HG03558 (cell line): Measurements from ENCODE around the gene TOB1.

Source experiments
- ATAC-seq: cut with Tn5 transposase; IDR thresholded peaks from one replicate; pipeline ENCODE4 v1.9.1; 2021; ENCODE audit warnings: moderate number of reproducible peaks; ENCODE audit not compliant: unreplicated experiment; ENCODE audit errors: extremely low read depth

The TOB1 gene, protein sequence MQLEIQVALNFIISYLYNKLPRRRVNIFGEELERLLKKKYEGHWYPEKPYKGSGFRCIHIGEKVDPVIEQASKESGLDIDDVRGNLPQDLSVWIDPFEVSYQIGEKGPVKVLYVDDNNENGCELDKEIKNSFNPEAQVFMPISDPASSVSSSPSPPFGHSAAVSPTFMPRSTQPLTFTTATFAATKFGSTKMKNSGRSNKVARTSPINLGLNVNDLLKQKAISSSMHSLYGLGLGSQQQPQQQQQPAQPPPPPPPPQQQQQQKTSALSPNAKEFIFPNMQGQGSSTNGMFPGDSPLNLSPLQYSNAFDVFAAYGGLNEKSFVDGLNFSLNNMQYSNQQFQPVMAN

DNA sequence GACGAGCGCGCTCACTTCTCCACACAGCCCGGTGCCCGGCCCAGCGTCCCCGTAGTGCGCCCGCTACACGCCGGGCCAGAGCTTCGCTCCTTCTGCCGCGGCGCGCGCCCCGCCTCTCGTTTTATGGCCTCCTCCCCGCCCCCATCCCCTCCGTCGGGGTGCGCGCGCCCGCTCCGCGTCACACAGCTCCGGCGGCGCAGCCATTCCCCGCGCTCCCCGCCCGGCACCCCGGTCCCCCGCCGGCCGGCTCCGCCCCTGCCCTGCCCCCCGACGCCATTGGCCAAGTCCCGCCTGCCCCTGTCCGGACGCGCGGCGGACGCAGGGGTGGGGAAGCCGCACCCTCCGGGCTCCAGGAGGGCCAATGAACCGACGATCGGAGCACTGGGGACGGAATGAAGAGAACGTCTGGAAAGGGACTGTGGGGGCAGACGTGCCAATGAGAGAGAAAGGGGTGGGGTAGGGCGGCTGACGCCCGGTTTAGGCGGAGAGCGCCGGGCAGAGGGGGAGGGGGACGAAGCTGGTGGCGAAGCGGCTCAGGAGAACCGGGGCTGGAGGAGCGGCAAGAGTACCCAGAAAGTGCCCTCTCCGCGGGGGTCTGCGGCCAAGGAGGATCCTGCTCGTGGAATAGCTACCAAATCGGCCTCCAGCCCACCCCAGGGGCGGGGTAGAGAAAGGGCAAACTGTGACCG, at the start of gene TOB1:
TSS of gene TOB1 (minus strand) at position 94 of the 689 bp plus-strand sequence. CDS start 2,337 bp downstream, outside the sequence.
- ATAC-seq = peak; percentile 54

- no peak for ATAC-seq
Observed at GRCh38 chr17:50914505-50915063, 48.4 kb upstream of the TOB1 start.

DNA sequence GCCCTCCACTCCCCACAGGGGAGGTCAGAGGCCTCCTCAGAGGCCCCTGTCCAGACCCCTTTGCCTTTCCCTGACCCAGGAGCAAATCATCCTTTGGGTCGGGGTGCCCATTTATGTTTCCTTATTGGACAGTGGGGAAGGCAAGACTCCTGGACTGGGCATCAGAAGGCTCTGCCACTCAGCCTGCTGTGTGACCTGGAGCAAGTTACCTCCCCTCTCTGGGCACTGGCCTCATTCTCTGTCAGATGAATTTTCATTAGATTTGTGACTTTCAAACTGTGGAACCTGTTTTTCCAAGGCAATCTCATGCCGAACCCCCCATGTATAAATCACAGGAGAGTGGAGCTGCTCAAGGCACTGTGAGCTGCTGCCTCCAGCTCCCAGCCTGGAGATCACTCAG, 47.0 kb upstream of the TOB1 start:
- ATAC-seq = no peak

- ATAC-seq = no peak
Observed at GRCh38 chr17:50911890-50912289, 45.7 kb upstream of the TOB1 start.

DNA sequence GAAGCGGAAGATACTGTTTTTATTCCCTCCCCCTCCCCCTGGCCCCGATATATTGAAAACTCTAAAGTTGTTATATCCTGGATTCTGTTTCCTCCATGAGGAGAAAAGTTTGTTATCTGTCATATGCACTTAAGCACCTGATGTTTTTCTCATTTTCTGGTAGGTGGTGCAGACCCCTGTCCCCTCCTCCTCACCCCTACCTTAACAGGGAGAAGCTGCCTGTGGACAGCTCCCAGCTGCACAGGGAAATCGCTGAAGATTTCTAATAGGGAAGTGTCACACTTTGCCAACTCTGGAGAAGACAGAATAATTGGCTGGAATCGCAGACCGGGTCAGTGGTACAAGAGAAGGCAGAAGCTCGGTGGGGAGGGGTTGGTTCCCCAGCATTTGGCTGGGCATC, 45.3 kb upstream of the TOB1 start:
- no peak for ATAC-seq

GRCh38 chr17:50909765-50910605, 43.8 kb upstream of the TOB1 start:
- ATAC-seq = no peak

DNA sequence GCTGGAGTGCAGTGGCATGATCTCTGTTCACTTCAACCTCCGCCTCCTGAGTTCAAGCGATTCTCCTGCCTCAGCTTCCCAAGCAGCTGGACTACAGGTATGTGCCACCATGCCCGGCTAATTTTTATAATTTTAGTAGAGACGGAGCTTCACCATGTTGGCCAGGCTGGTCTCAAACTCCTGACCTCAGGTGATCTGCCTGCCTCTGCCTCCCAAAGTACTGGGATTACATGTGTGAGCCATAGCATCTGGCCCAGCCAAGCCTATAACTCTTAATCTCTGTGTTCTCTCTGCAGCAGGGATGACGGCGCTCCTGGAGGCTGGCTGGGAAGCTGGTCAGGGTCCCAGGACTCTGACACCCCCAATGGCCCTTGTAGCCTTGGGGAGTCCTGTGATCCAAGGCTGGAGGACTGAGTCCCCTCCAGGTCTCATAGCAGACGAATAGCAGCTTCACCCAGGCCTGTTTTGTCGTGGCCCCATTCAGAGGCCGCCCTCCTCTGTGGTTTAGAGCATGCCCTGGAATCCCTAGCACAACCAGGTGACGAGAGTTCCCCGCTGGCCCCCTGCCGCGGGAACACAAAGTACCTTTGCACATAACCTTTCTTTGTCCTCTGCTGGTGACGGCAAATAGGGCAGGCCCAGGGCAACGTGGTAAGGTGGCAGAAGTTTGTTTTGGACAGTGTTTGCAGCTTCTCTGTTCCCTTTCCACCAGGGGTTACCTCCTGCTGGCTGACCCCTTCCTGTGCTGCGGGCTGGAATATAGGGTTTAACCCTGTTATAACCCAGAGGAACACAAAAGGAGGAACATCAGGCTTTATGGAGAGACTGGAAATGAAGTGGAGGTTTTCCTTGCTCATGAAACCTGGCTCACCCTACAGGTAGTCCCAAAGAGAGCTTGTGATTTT, 43.0 kb upstream of the TOB1 start:
- no peak for ATAC-seq

DNA sequence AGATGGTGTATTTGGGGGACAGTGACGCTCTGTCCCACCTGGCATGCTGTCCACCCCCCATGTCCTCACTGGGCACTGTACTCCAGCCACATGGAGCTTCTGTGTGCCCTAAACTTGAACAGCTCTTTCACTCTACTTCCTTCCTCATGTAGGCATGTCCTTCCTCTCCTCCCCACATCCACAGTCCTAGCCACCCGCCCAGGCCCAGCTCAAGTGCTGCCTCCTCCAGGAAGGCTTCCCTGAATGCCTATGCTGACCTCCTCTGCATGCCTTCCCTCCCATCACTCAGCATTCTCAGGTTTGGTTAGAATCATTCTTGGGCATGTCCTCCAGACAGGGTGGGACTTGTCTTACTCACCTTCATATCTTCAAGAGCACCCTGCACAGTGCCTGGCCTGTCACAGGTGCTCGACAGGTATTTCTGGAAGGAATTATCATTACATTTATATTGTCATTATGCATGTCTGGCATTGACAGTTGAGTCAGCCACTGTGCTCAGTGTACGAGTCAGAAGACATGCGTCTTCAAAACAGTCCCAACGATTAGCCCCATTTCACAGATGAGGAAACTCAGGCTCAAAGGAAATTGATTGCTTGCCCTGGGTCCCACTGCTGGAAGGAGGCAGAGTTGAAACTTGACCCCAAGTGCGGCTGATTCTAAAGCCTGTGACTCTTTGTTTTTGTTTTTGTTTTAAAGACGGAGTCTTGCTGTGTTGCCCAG, 42.1 kb upstream of the TOB1 start:
- ATAC-seq = no peak

- no peak for ATAC-seq
Observed at GRCh38 chr17:50906443-50906842, 40.3 kb upstream of the TOB1 start.

DNA sequence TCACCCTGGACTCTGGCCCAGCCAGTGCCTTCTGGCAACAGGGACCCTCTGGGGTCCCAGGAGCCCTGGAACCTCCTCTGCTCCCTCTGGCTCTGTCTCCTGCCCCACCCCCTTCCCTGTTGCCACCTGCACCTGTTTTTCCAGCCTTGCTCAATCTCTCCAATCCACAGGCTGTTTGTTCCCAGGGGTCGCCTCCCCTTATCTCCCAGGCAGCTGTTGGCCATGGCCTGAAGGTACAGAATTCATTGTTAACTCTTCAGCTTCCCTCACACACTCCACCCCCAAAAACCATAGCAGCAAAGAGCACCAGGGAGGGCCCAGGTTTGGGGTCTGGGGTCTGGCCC, 39.3 kb upstream of the TOB1 start:
- no peak for ATAC-seq

DNA sequence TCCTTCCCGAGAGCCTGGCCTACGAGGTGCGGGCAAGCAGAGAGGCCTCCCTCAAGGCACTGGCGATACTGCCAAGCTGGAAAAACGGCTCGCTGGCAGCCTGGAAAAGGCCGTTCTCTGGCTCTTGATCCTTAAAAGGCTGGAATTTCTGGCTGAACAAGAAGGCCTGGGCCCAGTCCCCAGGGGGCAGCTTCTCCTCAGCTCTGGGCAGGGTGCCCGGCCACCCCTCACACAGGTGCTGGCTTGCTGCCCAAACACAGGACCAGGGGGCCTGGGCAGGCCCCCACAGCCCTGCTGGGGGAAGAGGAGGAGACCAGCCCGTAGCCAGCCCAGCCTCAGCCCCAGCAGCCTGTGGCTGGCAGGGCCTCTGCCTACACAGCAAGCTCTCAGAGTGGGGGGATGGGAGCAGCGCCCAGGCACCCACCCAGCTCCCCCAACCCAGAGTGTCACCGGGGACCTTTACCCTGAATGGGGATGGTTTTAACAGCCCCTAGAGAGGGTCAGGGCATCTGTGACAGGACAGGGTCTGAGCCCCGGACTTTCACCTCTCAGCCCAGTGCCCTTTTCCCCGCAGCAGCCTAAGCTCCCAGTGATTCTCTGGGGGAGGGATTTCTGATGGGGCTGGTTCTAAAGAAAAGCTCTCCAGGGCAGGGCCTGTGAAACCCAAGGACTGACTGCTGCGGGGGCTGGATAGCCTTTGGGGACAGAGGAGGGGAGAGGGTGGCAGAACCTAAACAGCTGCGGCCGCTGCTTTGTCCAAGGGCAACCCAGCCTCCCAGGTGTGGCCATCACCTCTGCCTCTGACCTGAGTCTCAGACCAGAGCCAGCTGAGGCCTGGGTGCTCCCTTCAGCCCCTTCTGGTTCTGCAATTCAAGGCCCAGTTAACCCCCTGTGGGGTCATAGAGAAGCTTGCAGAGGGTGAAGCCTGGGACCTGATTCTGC, 38.6 kb upstream of the TOB1 start:
- ATAC-seq = no peak

DNA sequence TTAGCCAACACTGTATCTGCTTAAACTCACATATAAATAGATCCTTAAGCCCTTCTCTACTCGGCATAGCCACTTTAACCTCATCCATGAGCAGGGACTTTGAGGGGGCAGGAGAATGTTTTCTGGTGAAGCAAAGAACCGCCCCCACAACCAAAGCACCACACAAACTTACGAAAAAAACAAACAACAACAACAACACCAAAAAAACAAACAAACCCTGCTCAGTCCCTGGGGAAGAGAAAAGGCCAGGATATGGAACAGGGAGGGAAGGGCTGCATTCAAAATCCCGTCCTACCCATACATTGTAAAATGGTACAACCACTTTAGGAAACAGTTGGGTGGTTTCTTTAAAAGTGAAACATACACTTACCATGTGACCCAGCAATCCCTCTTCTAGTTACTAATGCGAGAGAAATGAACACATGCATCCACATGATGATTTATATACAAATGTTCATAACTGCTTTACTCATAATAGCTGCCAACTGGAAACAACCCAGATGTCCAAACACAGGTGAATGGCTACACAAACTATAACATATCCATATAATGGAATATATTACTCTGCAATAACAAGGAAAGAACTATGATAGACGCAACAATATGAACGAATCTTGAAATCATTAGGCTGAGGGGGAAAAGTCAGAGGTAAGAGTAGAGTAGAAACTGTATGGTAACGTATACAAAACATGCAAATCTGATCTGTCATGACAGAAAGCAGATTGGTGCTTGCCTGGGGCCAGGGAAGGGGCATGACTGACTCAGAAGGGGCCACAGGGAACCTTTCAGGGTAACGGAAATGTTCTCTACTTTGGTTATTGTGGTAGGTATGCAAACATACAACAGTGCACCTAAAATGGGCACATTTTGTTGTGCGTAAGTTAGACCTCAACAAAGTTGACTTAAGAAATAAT, 37.7 kb upstream of the TOB1 start:
- no peak for ATAC-seq

GRCh38 chr17:50902372-50903353, 36.5 kb upstream of the TOB1 start:
- ATAC-seq = no peak

GRCh38 chr17:50900383-50900892, 34.3 kb upstream of the TOB1 start:
- ATAC-seq = no peak

GRCh38 chr17:50899559-50900319, 33.6 kb upstream of the TOB1 start:
- no peak for ATAC-seq
